Measurements from ENCODE around the gene PRSS8.
A peak's percentile ranks its signal among the peaks of the same experiment; 100 is the strongest.

The PRSS8 gene

DNA sequence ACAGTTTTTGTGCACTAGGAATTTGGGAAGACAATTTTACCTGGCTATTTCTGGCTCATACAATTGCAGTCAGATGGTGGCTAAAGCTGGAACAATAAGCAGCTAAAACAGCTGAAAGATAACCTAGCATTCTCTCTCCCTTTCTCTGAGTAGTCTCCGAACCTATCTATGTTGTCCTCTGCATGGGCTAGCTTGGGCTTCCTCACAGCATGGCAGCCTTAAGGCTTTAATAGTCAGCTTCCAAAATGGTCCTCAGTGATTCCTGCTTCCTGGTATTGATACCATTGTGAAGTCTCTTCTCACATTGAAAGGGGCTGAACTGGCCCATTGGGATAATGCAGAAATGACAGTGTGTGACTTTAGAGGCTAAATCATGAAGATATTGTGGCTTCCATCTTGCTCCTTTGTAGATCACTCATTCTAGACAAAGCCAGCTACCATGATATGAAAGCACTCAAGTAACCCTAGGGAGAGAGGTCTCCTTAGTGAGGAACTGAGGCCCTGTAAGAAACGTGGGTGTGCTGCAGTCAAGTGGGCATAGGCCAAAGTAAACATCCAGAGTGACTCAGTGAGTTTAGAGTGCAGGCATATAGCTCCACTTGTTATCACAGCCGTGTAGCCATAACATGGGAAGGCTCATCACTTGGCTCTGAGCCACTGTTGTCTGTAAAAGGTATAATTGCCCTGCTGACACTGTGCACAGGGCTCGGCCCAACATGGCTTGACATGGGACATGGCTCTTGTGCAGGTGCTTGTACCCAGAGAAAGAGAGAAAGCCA is 35.5 kb downstream of the PRSS8 start:
- no peak for DNase-seq

DNA sequence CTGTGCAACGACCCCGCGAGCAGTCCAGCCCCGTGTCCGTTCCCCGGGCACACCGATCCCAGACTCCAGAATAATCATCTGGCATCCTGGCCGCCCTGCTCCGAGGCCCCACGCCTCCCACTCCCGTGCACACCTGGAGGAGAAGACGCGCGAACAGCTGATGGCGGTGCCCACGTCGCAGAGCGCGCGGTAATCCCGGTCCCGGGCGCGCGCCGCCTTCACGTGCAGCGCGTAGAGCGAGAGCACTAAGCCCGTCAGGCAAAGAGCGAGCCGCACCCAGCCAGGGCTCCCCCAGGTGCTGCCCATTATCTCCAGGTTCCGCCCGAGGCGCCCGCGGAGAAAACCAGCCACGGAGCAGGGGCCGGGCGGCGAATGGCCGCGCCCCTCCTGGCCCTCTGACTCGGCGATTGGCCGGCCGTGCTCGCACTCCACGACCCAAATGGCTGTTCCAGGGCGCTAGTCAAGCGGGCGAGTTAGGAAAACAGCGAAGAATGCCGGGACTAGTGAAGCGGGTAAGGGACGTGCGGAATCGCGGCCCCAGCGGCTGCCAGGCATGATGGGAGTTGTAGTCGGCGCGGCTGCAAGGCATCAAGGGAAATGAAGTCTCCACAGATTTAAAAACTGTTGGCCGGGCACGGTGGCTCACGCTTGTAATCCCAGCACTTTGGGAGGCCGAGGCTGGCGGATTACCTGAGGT is 41.0 kb downstream of the PRSS8 start, which contains the start of gene VKORC1:
Gene VKORC1, minus strand, starts transcription at position 374 of the 697 bp plus-strand sequence. Its CDS starts 68 bp downstream, at position 306.
- peak; percentile 90 to 98 (median 94) for DNase-seq

DNA sequence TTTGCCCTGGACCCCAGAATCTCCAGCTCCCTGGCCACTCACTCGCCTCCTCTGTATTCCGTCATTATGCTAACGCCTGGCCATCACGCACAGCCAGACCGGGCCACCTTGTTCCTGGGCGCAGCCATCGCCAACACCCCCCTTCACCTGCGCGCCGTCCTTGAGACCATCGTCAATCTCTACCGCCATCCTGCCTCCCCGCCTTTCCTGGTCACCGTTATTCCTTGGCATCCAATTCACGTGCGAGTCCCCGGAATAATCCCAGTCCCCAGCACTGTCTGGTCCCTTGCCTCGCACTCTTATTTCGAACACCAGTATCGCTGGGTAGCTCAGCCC is 41.5 kb downstream of the PRSS8 start:
- DNase-seq = peak in 2 of 3 experiments; percentile 47 to 75

DNA sequence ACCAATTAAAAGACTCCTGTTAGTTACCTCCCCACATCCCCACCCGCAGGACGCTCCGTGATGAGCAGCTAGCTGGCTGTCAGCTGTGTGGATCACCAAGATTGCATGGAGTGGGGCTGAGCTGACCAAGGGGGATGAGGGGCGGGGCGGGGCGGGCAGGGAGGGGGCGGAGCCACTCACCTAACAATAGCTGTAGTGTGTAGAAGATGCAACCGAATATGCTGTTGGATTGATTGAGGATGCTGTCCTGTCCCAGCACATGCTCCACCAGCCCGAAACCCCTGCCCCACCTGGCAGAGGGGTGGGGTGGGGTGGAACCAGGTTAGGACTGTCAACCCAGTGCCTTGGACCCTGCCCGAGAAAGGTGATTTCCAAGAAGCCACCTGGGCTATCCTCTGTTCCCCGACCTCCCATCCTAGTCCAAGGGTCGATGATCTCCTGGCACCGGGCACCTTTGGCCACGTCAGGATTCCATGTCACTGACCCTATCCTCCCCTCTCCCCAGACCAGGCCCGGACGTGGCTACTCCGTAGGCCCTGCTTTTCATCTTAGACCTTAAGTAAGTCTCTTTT is 42.3 kb downstream of the PRSS8 start:
- peak; percentile 2 to 56 (median 51) for DNase-seq

DNA sequence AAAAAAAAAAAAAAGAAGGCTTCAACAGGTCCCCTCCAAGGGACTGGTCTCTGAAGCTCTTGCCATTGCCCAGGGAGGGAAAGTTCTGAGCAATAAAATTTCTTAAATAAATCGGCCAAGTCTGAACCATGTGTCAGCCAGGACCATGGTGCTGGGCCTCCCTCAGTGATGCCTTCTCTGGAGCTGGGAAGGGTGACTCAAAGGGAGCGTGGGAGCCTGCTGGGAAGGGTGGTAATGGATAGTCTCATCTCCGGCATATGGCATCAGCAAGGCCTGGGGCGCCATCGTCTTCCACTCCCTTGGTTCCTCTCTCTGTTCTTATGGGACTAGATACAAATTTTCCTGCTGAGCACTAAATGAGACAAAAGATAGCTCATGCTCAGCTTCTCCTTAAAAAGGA is 43.2 kb downstream of the PRSS8 start:
- DNase-seq = no peak

DNA sequence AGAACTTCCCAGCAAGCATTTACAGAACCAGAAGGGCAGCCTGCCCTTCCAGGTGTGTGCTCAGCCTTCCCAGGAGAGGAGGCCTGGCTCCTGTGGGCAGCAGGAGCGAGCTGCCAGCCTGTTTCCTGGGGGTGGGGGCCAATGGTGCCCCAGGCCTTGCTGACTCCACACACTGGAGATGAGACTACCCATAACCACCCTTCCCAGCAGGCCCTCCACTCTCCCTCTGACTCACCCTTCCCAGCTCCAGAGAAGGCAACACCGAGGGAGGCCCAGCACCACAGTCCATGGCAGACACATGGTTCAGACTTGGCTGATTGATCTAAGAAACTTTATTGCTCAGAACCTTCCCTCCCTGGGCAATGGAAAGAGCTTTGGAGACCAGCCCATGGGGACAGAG is 45.0 kb downstream of the PRSS8 start:
- no peak for DNase-seq

DNA sequence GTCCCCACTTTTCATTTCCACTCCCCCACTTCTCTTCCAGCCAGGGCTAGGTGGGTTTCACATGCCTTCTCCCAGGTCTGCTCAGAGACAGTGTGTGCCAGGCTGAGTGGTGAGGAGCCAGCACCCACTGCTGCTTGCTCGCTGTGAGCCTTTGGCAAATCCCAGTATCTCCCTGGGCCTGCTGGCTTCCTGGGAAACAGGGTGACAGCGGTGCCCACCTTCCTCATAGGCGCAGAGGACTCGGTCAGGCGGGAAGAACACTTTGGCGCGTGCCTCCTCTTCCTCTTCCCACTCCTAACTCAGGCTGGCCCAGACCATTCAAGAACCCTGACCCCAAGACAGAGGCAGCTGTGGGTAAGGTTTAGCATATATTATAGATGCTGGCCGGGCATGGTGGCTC is 46.3 kb downstream of the PRSS8 start:
- no peak for DNase-seq

DNA sequence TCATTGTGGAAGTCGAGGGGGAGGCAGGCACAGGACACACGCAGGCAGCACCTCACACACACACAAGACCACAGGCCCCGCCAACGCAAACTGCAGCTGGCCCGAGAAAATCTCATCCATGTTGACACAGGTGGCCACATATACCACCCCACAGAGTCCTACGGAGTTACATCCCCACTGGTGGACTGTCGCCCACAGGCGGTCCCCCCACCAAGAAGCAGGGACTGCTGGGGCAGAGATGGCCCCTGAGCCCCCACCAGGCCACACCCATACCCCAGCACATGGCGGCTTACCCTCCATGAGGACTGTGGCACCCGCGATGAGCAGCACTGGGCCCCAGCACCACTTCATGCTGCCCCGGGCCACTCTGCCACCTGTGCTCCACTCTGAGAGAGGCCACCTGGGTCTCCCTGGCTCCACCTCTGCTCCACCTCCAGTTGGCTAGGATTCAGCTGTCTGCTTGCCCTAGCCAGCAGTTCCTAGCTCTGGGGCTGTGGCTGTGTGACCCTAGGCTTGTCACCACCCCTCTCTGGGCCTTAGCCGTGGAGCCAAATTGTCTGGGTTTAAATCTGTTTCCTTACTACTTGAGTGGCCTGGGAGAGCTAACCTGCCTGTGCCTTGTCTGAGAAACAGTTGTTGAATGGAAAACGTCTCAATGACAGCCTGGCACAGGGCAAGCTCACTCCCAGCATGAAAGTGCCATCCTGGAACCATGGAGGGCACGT is 46.9 kb downstream of the PRSS8 start, which contains the start of gene PRSS53:
Gene PRSS53, minus strand, starts transcription at position 485 of the 725 bp plus-strand sequence. Its CDS starts 134 bp downstream, at position 351.
- peak in 1 of 3 experiments; percentile 11 for DNase-seq

DNA sequence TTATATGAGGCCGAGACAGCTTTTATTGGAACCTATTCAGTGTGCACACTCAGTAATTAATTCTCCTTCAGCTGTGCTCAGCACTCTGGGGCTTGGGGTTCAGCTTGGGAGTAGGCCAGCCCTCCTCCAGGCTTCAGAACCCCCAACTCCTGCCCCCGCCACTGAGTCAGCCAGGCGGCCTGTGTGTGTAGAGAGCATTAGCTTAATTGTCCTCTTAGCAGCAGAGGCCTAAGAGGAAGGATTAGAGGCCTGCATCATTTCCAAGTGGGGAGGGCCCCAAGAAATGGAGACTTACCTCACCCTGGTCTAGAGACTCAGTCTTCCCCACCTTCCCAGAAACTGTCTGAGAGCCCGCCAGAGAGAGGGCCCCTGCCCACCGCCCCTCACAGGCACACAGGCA is 47.6 kb downstream of the PRSS8 start:
- no peak for DNase-seq

DNA sequence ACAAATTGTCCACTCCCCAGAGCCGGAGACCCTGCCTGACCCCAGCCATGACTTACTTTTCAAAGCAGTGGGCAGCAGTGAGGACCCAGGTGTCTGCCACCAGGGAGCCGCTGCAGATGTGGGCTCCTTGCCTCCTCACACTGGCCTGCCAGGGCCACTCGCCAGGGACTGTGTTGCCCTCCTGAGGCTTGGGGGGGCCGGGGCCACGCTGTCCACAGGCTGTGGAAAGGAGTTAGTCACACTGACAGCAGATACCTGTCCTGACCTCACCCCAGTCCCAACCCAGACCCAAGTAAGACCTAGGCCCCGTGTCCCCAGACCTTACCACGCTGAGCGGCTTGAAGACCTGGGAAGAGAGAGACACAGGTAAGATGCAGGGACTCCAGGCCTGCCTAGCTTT is 48.0 kb downstream of the PRSS8 start:
- no peak for DNase-seq

DNA sequence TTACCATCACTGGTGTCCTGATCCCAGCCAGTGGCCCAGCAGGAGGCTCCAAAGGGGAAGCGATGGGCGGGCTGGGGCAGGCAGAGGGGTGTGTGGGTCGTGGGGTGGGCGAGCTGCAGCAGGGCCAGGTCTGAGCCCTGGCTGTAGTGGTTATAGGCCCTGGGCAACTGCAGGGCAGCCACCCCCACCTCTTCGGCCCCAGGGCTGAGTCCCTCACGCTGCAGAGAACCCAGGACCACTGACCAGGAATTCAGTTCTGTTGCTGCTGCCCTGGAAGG is 49.0 kb downstream of the PRSS8 start:
- no peak for DNase-seq

DNA sequence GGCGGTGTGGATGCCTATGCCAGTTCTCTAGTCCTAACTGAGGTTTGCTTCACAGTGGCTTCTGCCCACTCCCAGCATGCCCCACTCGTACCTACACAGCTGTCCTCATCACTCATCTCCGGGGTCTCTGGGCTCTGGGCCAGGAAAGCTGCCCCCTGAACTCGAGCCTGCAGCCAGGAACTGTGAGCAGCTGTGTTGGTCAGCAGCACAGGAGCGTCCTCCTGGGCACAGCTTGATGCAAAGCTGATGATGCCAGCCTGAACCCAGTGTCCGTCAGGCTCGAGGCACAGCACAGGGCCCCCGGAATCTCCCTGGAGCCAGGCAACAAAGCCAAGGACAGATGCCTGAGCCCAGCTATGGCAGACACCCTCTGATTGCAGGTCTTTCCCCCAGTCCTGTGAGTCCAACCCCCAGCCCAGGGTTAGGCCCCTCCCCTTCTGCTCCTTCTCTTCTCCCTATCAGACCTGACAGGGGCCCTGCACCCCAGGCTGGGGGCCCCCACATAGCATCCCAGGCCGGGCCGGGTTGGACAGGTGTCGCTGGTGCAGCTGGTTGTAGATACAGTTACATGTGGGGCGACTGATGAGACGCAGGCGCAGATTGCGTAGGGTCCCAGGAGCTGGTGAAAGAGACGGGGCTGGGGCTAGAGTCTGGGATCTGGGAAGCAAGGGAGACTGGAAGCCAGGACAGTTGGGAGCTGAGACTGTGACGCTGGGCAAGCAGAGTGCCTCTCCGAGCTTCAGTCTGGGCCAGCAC is 49.5 kb downstream of the PRSS8 start:
- no peak for DNase-seq

DNA sequence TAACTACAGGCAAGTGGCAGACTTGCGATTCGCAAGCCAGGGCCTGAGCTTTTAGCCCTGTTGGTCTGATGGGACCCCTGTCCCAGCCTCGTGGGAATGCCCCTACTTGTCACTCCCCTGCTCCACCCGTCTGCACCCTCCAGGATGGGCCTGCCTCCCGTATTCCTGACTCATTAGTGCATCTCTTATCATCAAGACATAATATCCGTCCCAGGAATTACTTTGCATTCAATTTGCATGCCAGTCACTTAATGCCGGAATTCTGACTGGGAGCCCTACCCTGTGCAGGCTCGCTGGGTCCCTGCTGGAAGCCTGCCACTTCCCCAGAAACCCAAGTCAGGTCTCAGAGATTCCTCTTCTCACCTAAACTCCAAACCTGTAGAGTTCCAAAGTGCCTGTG is 50.1 kb downstream of the PRSS8 start:
- DNase-seq = no peak

DNA sequence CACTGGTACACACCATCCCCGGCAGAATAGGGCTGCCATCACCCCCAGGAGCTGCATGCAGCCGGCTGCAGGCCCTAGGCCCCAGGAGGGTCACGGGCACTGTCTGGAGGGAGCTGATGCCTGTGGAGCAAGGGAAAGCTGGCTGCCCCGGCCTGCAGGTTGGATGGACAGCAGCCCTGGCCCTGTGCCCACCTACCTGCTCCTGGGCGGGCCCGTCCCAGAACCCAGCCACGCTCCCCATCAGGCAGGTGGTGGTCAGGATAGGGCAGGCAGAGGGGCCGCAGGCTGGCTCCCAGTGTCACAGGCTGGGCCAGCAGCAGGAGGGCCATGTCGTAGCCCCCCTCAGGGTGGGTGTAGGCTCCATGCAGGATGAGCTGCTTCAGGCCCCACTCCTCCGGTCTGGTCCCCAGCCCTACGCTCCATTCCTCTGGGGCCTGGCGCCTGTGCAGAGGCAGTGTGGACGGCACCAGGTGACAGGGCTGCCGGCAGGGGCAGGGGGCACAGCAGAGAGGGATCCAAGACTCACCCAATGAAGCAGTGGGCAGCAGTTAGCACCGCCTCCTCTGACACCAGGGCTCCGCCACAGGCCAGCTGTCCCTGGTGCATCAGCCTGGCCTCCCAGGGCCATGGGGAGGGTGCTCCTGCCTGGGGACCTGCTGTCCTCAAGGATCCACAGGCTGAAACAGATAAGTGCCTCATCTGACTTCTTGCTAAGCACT is 50.8 kb downstream of the PRSS8 start:
- no peak for DNase-seq

DNA sequence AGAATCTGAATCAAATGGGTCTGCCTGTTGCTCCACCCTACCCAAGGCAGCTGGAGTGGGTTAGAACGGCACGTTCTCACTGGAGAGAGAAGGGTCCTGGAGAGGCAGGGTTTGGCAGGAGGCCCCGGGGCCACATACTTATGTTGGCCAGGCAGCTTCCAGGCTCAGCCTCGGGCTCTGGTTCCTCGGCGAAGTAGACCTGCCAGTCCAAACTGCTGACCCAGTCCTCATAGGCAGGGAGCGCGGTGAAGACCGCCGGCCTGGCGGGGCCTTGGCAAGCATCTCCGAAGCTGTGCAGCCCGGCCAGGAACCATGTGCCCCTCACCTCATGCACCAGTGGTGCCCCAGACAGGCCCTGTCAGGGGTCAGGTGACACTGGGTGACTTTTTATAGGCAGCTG is 51.5 kb downstream of the PRSS8 start:
- no peak for DNase-seq

DNA sequence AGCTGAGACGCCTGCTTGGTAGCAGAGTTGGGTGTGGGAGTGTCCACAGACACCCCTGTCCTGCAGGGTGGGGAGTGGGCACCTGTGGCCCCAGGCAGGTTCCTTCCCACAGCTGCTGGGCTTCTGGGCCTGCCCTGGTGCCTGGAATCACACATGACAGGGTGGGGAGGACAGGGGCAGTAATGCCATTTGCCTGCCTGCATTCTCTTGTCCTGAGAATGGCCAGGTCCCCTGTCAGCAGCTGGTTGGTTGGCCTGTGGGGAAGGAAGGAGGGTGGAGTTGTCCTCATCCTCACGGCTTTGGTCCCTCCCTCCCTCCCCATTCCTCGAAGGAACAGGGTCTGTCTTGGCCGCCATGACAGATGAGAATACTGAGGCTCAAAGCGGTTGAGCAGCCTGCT is 52.0 kb downstream of the PRSS8 start:
- no peak for DNase-seq

DNA sequence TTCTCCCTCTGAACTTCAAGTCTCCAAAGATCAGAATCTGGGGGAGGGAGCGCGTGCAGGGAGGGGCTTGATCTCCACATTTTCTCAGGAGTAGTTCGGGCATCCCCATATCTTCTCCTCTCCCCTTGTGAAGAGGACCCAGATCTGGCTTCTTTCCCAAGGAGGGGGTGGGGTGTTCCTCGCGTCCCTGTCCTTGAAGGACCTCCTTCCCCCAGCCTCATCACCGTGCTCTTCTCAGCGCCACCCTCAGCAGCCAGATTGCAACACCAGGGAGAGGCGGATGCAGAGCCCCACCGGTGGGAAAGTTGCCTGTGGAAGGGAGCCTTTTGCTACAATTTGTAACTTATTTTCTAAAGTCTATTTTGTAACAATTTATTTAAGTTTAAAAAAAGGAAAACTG is 52.4 kb downstream of the PRSS8 start:
- DNase-seq = no peak

DNA sequence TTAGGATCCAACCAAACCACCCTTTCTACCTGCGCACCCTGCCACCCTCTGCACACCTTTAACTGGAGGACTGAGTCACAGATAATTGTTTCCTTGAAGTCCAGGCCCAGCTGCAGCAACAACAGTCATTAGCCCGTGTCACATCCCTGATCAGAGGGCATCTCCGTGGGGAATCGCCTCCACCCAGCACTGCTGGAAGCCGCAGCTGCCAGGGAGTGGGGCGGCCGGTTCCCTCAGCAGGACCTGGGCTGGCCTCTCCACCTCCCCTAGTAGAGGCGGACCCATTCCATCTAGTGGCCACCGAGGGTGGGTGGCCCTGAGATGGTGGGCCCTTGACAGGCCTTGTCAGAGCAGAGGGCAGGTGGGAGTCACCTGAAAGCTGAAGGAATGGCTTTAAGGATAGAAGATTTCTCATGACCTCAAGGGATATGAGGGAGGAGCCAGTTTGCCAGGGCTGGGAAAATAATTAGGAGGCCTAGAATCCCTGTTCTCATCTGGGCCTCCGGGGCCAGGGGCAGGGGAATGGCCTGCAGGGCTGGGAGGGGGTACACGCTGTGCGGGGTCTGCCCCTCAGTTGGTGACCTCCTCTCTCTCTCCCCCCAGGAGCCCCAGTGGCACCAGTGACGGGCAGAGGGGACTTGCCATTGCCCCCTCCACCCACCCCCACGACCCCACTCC is 53.0 kb downstream of the PRSS8 start:
- DNase-seq = peak in 1 of 3 experiments; percentile 21
